Measurements from ENCODE around the gene PTGES2. TPM values are rescaled to one million over a fixed set of nuclear protein-coding genes. Genes with fewer than 3 reads are reported as not detected.

The PTGES2 gene
- total RNA-seq, 1 donor from 2014 or later = 63.4 TPM

GRCh38 chr9:128106181-128106939 lies 21.2 kb downstream of the PTGES2 start:
- DNase-seq (ENCODE audit: extremely low read depth, low read depth, low spot score) = no peak

GRCh38 chr9:128105538-128106175 lies 21.9 kb downstream of the PTGES2 start:
- no peak for DNase-seq (ENCODE audit: extremely low read depth, low read depth, low spot score)

GRCh38 chr9:128104171-128104618 lies 23.3 kb downstream of the PTGES2 start:
- no peak for DNase-seq (ENCODE audit: extremely low read depth, low read depth, low spot score)

GRCh38 chr9:128103589-128103962 lies 24.0 kb downstream of the PTGES2 start:
- no peak for DNase-seq (ENCODE audit: extremely low read depth, low read depth, low spot score)

- no peak for DNase-seq (ENCODE audit: extremely low read depth, low read depth, low spot score)
Observed at GRCh38 chr9:128102861-128103588, 24.5 kb downstream of the PTGES2 start.

GRCh38 chr9:128102196-128102595 lies 25.3 kb downstream of the PTGES2 start:
- no peak for DNase-seq (ENCODE audit: extremely low read depth, low read depth, low spot score)

GRCh38 chr9:128101690-128102089 lies 25.8 kb downstream of the PTGES2 start:
- no peak for DNase-seq (ENCODE audit: extremely low read depth, low read depth, low spot score)

- DNase-seq (ENCODE audit: extremely low read depth, low read depth, low spot score) = no peak
Observed at GRCh38 chr9:128101231-128101661, 26.3 kb downstream of the PTGES2 start.

GRCh38 chr9:128100581-128100980 lies 26.9 kb downstream of the PTGES2 start:
- no peak for DNase-seq (ENCODE audit: extremely low read depth, low read depth, low spot score)

- DNase-seq (ENCODE audit: extremely low read depth, low read depth, low spot score) = peak; percentile 48
Observed at GRCh38 chr9:128099932-128100491, 27.5 kb downstream of the PTGES2 start.

GRCh38 chr9:128099231-128099931 lies 28.1 kb downstream of the PTGES2 start:
- no peak for DNase-seq (ENCODE audit: extremely low read depth, low read depth, low spot score)

GRCh38 chr9:128098297-128099230 lies 29.0 kb downstream of the PTGES2 start:
- DNase-seq (ENCODE audit: extremely low read depth, low read depth, low spot score) = peak; percentile 88

- DNase-seq (ENCODE audit: extremely low read depth, low read depth, low spot score) = no peak
Observed at GRCh38 chr9:128097543-128098296, 29.8 kb downstream of the PTGES2 start.

- DNase-seq (ENCODE audit: extremely low read depth, low read depth, low spot score) = no peak
Observed at GRCh38 chr9:128096616-128097536, 30.7 kb downstream of the PTGES2 start.

- no peak for DNase-seq (ENCODE audit: extremely low read depth, low read depth, low spot score)
Observed at GRCh38 chr9:128094950-128095544, 32.5 kb downstream of the PTGES2 start.

- DNase-seq (ENCODE audit: extremely low read depth, low read depth, low spot score) = peak; percentile 95
Observed at GRCh38 chr9:128094166-128094949, 33.2 kb downstream of the PTGES2 start.

- DNase-seq (ENCODE audit: extremely low read depth, low read depth, low spot score) = no peak
Observed at GRCh38 chr9:128093011-128093410, 34.5 kb downstream of the PTGES2 start.

Data from glomerular endothelial cell (primary cell).